RWPE1 (cell line): Measurements from ENCODE around the gene FOCAD.

Experiments used
- CTCF ChIA-PET: fragments of 350-600 bp; sonication (Branson Sonifier 250); formaldehyde crosslinking; extraction: SDS; loops from one replicate; lab custom pipeline; 2021; lab: Yijun Ruan, JAX
- POLR2A ChIA-PET: fragments of 400-600 bp; formaldehyde crosslinking; extraction: SDS; loops from one replicate; lab custom pipeline; 2020; ENCODE audit warnings: antibody characterized with exemption; ENCODE audit not compliant: low non-redundant PET; lab: Yijun Ruan, JAX
- DNase-seq: peaks from one replicate; pipeline ENCODE4 v3.0.0; 2012; ENCODE audit warnings: low spot score
- H3K27ac ChIP-seq: fragments of 450-650 bp; 2 replicates; pipeline ENCODE4 v1.5.1; 2017
- TF ChIP-seq, protein P1 (sequence below): fragments of 450-650 bp; conservative IDR thresholded peaks from 2 replicates; pipeline ENCODE4 v1.5.1; 2017; ENCODE audit warnings: low read depth, mild to moderate bottlenecking

Gene FOCAD

GRCh38 chr9:20701060-20701459 is 17.0 kb downstream of the FOCAD start:
- ChIA-PET CTCF (no interaction called here), POLR2A (interaction anchor here (0.6 kb wide), 1 partner anchor 16 kb away, joined by 3 read pairs; no protein-coding TSS in a partner anchor)
- TF ChIP-seq, protein P1, sequence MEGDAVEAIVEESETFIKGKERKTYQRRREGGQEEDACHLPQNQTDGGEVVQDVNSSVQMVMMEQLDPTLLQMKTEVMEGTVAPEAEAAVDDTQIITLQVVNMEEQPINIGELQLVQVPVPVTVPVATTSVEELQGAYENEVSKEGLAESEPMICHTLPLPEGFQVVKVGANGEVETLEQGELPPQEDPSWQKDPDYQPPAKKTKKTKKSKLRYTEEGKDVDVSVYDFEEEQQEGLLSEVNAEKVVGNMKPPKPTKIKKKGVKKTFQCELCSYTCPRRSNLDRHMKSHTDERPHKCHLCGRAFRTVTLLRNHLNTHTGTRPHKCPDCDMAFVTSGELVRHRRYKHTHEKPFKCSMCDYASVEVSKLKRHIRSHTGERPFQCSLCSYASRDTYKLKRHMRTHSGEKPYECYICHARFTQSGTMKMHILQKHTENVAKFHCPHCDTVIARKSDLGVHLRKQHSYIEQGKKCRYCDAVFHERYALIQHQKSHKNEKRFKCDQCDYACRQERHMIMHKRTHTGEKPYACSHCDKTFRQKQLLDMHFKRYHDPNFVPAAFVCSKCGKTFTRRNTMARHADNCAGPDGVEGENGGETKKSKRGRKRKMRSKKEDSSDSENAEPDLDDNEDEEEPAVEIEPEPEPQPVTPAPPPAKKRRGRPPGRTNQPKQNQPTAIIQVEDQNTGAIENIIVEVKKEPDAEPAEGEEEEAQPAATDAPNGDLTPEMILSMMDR, result no peak
- no peak overlapping the region for H3K27ac ChIP-seq
- DNase-seq, result no peak

DNA sequence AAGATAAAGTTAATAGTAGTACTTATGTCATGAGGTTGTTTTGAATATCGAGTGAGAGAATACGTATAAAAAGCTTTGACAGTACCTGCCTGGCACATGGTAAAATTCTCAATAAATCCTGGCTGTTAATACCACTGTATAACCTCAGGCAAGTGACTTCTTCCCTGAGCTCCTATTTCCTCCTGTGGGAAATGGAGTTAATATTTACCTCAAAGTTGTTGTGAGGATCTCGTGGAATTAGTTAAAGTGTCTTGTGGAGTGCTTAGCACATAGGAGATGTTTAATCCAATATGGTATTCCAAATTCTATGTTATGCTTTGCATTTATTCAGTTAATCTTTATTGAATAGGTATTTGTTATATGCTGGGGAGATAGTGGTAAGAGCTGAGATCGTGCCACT is 18.5 kb downstream of the FOCAD start:
- no peak for DNase-seq
- TF ChIP-seq, protein P1, result no peak
- no peak overlapping the region for H3K27ac ChIP-seq
- ChIA-PET CTCF (no interaction called here), POLR2A (no interaction called here)

GRCh38 chr9:20703146-20703545 is 19.1 kb downstream of the FOCAD start:
- H3K27ac ChIP-seq, result no peak overlapping the region
- TF ChIP-seq, protein P1, result no peak
- no peak for DNase-seq
- ChIA-PET CTCF (no interaction called here), POLR2A (no interaction called here)

DNA sequence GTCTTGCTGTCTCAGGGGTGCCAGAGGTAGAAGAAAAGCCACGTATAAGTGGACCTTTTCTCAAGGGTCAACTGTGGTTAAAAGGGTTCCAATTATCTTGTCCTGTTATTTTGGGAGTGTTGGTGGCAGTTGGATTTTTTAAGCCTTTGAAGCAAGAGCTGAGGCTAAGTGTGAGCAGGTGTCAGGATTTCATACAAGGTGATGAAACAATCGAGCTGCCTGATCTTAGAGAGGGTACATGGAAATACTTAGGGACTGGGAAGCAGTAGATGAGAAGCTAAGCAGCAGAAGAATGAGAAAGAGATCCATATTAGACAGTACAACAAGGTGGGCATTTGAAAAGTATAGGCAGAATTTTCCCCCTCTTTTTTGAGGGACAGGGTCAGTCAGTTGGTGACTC is 23.6 kb downstream of the FOCAD start:
- CTCF ChIA-PET, result interaction anchor here (0.6 kb wide), 1 partner anchor 294 kb away, joined by 3 read pairs; no protein-coding TSS in a partner anchor
- DNase-seq, result no peak
- H3K27ac ChIP-seq, result no peak overlapping the region
- POLR2A ChIA-PET, result no interaction called here
- TF ChIP-seq, protein P1, result no peak

DNA sequence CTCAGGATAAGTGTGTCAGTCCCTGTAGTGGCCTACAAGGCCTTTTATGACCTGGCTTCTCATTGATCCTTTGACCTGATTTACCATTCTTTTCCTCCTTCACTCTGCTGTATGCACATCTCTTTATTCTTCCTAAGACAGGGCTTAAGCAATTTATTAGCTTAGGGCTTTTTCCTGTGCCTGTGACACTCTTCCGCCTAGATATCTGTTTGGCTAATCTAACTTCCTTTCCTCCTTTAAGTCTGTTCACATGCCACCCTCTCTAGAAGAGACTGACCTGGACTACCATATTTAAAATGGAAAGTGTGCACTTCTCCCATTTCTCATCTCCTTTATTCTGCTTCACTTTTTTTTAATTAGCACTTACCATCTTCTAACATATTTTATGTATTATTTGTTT is 29.1 kb downstream of the FOCAD start:
- CTCF ChIA-PET, result no interaction called here
- no peak for DNase-seq

DNA sequence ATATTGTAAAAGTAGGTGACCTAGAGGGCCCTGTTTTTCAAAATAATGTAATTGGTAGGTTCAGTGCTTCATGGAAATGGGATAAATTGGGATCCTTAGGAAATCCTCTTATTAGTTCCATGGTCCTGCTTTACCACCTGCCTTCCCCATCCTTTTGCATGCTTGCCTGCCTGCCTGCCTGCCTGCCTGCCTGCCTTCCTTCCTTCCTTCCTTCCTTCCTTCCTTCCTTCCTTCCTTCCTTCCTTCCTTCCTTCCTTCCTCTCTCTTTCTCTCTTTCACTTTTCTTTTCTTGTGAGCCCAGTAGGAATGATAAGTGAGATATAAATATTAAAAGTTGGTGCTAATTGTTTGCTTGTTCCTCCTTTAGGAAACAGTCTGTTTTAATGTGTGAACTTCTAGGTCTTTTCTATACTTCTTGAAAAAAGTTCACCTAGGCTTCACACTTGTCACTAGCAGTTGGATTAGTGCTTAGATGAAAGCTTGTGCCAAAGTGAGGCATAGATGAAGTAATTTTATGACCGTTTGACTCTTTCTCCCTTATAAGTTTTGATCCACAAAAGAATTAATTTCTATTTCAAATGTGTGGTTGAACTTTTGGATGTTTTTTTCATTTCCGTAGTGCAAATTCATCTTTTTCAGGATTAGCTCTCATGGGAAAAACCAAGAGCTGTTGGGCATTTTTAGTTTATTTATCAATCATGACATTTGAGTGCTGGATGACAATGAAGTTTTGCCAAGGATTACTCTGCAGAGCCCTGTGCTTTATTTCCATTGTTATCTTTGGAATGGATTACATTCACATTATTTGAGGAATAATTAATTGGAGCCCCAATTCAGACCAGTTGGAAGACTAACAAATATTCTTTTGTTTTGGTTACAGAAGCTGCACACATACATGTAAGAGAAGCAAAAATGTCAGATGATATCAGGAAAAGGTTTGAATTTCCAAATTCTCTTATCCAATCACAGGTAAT is 30.7 kb downstream of the FOCAD start:
- TF ChIP-seq, protein P1, result no peak
- ChIA-PET POLR2A (no interaction called here), CTCF (no interaction called here)
- no peak for DNase-seq
- no peak overlapping the region for H3K27ac ChIP-seq

More for the DNA sequence above, 29.1 kb downstream of the FOCAD start:
- POLR2A ChIA-PET, result no interaction called here
- TF ChIP-seq, protein P1, result no peak
- no peak overlapping the region for H3K27ac ChIP-seq
